HG02642 (cell line): ENCODE data around the gene SLC37A1.
"Not testable (repeated sequence)": the region's sequence is repeated elsewhere in the genome, so short reads cannot be mapped to it uniquely, and the experiment has no call there.

Experiments used
- ATAC-seq: cut with Tn5 transposase; IDR thresholded peaks from one replicate; pipeline ENCODE4 v1.9.1; 2021; ENCODE audit warnings: mild to moderate bottlenecking; ENCODE audit not compliant: unreplicated experiment, poor library complexity

Gene SLC37A1

DNA sequence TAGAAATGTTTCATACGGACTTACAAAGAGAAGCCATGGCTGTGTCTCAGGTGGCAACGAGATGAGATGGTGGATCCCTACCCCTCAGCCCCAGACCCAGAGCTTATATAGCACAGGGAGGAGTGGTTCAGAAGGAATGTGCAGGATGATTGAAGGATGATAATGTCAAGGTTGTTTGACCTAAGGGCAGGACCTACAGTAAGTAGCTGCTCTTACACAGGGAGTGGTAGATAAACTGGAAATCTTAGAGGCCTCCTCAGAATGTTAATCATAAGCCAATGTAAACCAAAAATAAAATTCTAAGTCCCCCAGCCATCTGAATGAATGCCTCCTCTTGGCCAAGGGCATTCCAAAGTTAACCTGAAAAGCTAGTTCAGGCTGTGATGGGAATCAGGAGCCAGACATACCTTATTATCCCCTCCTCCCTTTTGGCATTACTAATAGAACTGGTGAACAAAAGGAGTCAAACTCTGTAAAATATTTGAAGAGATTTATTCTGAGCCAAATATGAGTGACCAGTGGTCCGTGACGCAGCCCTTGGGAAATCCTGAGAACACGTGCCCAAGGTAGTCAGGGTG lies 94.0 kb downstream of the SLC37A1 start:
- ATAC-seq = no peak

DNA sequence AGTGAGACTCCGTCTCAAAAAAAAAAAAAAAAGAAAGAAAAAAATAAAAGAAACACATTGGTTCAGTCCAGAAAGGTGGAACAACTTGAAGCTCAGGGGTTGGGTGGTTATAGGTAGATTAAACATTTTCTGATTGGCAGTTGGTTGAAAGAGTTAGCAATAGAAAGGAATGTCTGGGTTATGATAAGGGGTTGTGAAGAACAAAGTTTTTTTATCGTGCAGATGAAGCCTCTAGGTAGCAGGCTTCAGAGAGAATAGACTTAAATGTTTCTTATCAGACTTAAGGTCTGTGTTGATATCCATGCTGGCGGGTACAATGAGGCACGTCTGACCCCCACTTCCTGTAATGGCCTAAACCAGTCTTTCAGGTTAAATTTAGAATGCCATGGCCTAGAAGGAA lies 94.8 kb downstream of the SLC37A1 start:
- no peak for ATAC-seq

DNA sequence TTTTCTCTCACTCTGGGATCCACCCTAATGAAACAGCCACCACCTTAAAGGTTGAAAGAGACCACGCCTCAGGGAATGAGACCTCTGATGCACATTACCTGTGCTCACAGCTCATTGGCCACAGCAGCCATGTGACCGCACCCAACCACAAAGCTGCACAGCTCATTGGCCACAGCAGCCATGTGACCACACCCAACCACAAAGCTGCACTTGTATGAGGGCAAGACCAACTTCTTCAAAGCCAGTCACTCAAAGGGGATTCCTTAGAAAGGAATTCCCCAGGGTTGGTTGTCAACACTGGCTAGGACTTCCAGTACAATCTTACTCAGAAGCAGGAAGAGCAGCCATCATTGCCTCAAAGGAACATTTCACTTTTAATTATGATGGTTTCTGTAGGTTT lies 96.2 kb downstream of the SLC37A1 start:
- no peak for ATAC-seq

DNA sequence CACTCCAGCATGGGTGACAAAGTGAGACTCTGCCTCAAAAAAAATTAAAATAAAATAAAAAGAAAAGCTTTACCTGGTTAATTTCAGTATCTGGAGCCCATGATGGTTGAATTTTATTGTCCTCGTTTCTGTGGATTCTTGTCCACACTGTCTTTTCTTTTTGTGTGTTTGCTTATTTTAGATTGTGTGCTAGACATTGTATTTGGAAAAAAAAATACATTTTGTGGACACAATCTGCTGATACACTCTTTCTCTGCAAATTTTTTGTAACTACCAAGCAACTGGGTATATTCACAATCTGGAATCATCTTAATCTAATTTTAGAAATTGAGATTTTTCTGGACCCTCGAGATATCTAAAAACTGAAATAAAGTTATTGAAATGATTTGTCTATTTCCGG lies 98.2 kb downstream of the SLC37A1 start:
- ATAC-seq = no peak

DNA sequence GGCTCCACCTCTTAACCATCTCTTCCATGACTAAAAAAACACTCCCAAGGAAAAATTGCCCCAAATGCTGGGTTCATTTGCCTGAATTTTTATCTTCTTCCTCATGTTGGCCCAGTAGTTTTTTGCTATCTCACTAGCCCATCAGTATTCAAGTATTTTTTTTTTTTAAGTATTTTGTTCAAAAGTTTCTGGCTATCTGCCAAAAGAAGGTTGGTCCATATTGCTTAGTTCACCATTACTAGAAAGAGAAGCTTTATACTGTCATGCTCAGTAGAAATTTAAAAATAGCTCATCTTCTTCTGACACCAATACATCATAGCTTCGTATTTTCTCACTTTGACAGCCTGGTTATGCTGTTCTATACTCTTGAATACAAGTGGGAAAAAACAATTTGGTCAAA lies 98.7 kb downstream of the SLC37A1 start:
- ATAC-seq = no peak

DNA sequence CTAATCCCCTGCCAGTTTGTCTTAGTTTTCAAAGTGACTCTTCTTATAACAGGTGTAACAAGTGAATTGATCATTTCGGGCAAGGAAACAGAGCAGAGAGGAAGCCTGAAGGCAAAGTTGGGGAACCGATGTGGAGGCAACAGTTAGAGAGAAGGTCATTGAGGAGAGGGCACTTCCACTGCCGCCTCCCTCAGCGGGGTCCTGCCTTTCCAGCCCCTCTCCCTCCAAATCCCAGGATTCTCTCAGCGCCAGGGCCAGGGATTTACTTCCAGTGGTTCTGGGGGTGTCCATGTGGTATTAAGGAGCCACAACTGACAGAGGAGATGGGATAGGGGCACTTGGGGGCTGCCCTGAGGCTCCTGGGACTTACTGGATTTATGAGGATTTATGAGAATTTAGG lies 100.1 kb downstream of the SLC37A1 start:
- no peak for ATAC-seq

DNA sequence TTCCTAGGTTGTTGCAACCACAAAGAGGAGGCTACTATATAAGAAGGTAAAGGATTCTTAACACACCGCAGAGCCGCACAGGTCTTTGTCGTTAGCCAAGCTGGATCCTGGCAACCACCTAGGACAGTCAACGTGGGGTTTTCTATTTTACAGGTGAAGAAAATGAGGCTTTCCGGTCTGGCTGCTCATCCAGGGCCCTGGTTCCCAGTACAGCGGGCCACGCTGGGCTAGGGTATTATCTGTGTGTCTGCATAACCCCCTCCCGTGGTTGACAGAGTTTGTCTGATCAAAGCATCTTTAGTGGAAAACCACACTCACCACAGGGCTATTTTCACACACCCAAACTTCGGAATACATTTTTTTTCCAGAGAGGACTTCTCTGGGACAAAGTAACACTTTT lies 100.7 kb downstream of the SLC37A1 start:
- ATAC-seq = no peak

DNA sequence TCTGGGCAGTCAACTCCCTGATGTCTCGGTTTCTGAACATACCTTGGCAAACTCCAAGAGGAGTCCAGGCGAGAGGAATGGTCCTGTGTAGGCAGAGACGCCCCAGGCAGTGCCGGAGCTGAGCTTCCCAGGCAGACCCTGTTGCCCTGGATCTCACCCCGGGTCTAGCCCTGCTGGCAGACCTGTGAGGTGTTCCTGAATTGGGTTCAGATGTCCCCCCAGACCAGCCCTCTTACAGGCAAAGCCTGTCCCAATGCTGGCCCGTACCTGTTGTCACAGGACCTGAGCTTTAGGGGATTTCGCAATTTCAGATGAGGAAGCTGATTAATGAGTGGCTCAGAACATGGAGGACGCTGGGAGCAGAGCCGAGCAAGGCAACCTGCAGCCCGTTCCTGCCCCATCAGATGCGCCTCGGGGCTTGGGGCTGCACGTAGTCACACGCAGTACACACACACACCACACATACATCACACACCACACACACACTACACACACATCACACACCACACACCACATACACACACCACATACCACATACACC lies 101.2 kb downstream of the SLC37A1 start:
- ATAC-seq = no peak

DNA sequence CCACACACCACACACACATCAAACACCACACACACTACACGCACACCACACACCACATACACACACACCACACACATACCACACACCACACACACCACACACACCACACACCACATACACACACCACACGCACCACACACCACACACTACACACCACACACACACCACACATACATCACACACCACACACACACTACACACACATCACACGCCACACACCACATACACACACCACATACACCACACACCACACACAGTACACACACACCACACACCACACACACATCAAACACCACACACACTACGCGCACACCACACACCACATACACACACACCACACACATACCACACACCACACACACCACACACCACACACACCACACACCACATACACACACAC lies 101.7 kb downstream of the SLC37A1 start:
- not testable (repeated sequence) for ATAC-seq

DNA sequence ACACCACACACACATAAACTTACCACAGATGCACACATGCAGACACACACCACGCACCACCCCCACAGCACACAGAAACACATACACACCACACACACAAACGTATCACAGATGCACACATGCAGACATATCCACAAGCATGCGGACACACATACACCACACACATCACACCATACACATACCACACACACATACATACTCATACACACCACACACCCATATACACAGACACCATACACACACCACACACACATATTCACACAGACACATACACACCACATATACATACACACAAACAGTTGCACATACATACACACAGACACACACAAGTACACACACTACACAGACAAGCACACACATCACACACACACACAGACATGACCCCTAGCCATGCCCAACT lies 102.3 kb downstream of the SLC37A1 start:
- no peak for ATAC-seq

DNA sequence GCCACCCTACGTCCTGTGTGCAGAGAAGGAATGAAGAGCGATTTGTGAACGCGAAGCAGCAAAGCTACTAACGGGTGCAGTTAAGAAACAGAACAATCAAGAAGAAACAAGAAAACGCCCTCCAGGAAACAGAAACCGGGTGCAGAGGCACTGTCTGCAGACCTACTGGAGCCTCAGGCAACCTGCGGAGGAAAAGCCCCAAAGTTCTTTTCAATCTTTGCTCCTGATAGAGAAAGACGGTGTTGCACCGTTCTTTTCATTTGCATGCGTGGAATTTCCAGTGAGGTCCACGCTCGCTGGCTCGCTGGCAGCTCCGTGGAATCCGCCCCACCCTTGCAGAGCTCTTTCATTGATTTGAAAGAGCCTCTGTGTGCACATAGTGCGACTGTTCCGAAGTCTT lies 102.8 kb downstream of the SLC37A1 start:
- ATAC-seq = no peak

DNA sequence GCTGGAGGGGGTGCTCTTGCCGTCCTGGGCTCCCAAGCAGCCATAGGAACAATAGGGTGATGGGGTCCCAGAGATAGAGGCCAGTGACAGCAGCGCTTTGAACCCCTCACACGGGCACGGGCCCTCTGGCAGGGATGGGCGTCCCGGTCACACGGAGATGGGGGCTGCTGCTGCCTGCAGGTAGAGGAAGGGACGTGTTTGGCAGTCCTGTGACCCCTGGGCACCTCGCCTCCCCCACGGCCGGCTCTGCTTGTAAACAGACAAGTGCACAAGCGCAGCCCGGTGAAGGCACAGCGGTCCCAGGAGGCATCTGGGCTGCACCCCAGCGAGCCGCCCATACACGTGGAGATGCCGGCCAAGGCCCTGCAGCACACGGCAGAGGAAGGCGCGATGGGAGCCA lies 103.3 kb downstream of the SLC37A1 start:
- no peak for ATAC-seq

DNA sequence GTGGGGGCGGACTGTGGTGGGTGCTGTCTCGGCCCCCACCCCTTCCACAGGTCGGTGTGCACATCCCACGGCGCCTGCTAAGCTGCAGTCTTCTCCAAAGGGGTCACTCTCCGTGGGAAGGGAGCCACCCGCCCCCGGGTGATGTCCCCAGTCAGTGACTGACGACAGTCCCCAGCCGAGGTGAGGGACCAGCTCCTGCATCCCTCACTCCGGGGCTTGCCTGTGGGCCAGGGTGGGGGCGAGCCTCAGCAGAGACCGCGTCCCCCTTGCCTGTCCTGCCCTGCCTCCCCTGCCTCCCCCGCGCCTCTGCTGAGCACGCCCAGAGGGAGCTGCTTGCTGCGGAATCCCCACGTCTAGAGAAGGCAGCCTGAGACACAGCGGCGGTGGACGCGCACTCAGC lies 103.8 kb downstream of the SLC37A1 start:
- no peak for ATAC-seq

DNA sequence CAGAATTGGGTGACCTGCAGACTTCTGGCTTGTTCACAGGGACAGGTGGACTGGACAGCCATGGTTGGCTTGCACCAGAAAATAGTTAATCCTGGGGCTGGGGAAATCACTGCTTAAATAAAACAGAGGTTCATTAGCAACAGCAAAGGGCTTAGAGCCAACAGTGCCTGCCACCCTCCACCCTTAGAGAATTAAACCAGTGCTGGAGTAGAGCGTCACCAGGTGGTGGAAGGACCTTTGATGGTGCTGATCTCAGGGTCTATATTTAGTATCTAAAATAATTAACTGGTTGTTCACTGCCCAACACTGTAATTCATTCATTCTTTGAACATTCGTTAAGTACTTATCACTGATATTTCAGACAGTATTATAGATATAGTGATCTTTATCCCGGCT lies 105.1 kb downstream of the SLC37A1 start:
- no peak for ATAC-seq

DNA sequence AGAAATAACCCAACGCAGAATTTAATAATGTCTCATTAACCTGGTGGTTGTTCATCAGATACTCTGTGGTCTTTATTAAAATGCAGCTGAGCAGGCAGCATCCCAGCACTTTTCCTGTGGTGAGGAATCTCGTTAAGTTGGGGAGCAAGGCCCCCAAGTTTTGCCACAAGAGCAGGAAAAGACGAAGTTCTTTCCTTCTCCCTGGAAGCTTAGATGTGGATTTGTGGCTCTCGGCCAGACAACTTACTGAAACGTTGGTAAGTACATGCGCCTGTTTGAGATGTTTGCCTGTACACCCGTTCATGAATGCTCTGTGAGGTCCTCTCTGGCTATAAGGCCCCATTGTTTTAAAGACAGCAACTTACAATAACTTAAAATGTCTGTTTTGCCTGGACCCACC lies 105.5 kb downstream of the SLC37A1 start:
- ATAC-seq = no peak

DNA sequence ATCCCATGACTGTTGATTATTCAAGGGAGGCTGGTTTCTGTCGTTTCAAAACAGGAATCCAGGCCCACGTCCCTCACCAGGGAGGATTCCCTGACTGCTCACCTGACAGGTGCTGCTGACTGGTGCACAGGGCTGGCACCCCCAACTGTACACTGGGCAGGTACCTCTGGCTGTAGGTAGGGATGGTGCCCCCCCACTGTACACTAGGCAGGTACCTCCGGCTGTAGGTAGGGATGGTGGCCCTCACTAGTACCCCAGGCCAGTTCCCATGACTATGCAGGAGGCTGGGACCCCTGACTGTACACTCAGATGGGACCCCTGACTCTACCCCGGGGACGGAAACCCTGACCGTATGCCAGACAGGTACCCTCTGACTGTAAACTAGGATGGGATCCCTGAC lies 106.2 kb downstream of the SLC37A1 start:
- no peak for ATAC-seq

DNA sequence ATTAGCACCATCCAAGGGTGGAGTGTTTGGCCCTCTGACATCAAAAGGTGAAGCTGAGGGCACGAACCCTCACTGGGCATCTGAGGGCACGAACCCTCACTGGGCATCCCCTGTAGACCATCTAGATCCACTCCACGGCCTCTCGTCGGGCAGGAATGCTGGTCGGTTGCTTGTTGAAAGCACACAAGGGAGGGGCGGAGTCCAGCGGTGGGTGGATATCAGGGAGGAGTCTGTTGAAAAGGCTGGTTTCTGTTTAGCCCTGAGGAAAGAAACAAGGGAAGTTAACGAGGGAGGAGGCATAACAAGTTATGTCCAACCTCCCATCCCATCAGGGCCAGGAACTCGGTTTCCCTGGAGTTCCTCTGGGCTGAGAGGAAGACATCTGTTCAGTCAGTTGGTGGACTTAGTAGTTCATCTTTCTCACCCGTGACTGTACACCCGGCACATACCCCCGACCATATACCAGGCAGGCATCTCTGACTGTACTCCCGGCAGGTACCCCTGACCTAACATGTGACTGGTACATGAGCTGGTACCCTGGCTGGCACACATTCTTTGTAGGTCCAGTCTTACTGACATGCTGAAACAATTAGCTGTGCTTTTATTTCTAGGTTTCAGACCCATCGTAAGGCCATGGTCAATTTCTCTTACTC lies 107.6 kb downstream of the SLC37A1 start:
- ATAC-seq = no peak

DNA sequence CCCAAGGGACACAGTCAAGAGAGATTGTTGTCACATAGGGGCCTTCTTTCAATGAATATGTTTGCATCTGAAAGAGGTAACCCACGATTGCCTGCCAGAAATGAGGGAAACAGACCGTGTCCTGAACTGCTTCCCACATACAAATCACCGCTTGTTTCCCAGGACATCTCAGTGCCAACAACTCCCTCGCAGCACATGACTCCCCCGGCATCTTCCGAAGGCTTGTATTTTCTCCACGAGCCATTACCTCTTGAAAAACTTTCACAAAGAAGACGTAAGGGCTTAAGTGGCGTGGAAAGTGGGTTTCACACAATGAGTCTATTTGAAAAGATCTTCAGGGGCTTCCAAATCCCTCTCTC lies 108.1 kb downstream of the SLC37A1 start:
- no peak for ATAC-seq

DNA sequence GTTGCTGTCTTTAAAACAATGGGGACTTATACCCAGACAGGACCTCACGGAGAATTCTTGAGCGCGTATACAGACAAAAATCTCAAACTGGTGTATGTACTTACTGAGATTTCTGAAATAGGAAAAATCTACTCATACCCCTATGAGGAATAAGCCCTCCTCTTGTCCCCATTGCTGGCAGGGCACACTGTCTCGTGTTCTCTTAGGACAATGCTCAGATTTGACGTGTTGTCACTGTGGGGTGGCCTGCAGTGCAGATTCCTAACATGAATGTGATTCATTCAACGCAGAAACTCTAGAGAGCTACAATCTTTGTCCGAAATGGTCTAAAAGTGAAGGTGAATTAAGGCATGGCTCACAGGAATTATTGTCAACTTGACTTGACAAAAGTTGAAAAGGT lies 108.6 kb downstream of the SLC37A1 start:
- no peak for ATAC-seq

DNA sequence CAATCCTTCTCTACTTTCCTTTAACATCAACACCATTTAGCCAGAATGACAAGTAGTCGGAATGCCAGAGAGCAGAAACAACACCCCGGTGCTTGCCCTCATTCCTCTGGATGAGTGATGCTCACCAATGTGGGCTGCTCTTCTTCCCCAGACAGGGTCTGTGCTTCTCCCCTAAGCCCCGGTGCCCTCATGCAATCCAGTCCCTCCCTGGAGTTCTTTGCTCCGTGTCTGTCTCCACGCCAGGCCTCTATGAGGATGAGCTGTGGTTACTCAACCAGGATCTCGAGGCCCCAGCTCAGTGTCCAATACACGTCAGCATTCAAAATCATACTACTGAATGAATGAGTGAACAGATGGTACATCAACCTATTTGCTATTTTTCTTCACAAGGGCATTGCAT lies 110.0 kb downstream of the SLC37A1 start:
- no peak for ATAC-seq

DNA sequence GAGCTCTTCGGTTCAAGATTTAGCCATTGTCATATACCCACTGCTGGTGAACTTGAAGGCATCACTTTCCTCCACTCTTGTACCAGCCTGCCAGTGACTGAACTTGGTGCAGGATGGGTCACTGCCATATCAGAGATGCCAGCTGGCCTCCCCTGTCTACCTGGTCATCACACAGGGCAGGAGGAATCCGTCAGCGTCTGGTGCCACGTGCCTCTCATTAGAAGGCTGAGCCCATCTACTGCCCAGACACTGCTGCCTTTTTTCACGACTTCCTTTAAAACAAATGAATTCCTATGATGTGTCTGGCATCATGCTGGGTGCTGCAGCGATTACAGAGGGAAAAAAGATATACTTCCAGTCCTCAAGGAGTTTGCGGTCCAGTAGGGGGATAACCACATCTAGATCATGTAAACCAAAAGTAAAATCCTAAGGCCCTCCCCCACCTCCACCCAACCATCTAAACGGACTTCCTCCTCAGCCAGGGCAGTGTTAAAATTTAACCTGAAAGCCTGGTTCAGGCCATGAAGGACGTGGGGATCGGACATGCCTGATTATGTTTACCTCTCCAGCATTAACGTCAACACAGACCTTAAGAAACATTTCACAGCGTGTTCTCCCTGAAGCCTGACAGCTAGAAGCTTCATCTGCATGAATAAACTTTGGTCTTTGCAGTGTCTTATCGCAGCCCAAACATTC lies 110.6 kb downstream of the SLC37A1 start:
- ATAC-seq = no peak

DNA sequence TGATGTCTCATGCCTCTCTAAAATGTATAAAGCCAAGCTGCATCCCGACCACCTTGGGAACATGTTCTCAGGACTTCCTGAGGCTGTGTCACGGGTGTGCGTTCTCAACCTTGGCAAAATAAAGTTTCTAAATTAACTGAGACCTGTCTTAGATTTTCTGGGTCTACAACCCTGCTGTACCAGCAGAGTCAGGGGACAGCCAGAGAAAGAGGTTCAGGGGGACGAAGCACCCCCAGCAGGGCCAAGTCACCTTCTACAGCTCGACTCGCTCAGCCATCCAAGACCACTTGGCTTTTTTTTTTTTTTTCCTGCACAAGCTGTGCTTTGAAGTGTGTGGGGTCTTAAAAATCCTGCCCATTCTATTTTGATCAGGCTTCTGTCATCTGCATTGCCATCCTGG lies 111.3 kb downstream of the SLC37A1 start:
- no peak for ATAC-seq
